ENCODE measurements around the gene ITPA.

The ITPA gene

GRCh38 chr20:3209257-3209945 lies at the start of gene ITPA:
ITPA (plus strand) TSS chr20:3209498; CDS start chr20:3209552, 54 bp downstream.
- DNase-seq (ENCODE audit: extremely low read depth, low read depth) = no peak
- no peak for TF ChIP-seq CTCF (IDR thresholded peaks at IDR 0.05; ENCODE audit: low read depth, low read length, missing control alignments)
- H3K4me3 ChIP-seq (replicated peaks; ENCODE audit: low read depth, low read length) = peak within 1 kb of the TSS; percentile 82

- no peak overlapping the region for H3K4me3 ChIP-seq (replicated peaks; ENCODE audit: low read depth, low read length)
Measured at GRCh38 chr20:3160418-3160817, 48.9 kb upstream of the ITPA start.

GRCh38 chr20:3161316-3162079 lies 47.8 kb upstream of the ITPA start:
- no peak for TF ChIP-seq CTCF (IDR thresholded peaks at IDR 0.05; ENCODE audit: low read depth, low read length, missing control alignments)
- no peak for DNase-seq (ENCODE audit: extremely low read depth, low read depth)
- H3K4me3 ChIP-seq (replicated peaks; ENCODE audit: low read depth, low read length) = no peak overlapping the region

More at GRCh38 chr20:3160418-3160817, 48.9 kb upstream of the ITPA start:
- TF ChIP-seq CTCF (IDR thresholded peaks at IDR 0.05; ENCODE audit: low read depth, low read length, missing control alignments) = no peak
- no peak for DNase-seq (ENCODE audit: extremely low read depth, low read depth)

GRCh38 chr20:3162080-3162611 lies 47.2 kb upstream of the ITPA start:
- H3K4me3 ChIP-seq (replicated peaks; ENCODE audit: low read depth, low read length) = no peak overlapping the region
- no peak for TF ChIP-seq CTCF (IDR thresholded peaks at IDR 0.05; ENCODE audit: low read depth, low read length, missing control alignments)
- no peak for DNase-seq (ENCODE audit: extremely low read depth, low read depth)

DNA sequence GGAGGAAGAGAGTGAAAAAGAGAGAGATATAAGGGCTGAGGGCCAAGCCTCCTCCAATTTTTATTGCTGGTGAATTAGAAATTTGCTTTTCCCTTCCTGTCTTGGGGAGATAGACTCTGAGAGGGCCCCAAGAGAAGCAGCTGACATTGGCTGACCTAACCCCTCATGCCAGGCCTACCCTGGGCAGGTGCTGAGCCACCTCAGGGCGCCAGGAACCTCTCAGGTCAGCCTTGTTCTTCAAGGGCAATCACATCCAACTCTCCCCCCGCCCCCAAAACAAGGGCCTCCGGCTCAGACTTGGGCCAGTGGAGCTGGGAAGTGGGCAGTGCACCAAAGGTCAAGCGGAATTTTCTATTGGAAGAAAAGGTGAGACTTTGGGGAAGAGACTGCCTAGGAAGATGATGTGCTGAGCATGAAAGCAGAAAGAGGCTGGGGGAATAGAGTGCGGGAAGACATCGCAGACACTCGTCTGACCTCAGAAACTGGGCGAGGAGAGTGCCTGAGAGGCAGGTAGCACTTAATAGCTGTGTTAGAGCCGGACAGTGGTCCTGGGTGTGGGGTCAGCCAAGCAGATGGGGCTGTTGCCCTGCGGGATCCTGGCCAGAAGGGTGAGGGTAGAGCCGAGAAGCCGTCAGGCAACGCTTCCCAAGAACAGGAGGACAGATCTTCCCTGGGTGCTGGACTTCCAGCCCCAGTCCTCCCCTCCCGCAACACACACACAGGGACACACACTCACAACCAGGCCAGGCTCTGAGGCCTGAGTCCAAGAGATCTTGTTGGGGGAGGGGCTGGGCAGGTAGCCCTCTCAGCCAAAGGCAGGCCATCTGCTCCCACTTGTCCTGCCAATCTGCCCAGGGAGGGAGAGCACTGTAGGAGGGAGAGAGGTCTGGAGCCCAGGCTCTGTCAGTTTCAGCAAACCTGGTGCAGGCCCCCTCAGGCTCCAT lies 45.9 kb upstream of the ITPA start:
- TF ChIP-seq CTCF (IDR thresholded peaks at IDR 0.05; ENCODE audit: low read depth, low read length, missing control alignments) = no peak
- DNase-seq (ENCODE audit: extremely low read depth, low read depth) = no peak

GRCh38 chr20:3164043-3164762 lies 45.1 kb upstream of the ITPA start:
- DNase-seq (ENCODE audit: extremely low read depth, low read depth) = no peak
- no peak overlapping the region for H3K4me3 ChIP-seq (replicated peaks; ENCODE audit: low read depth, low read length)
- TF ChIP-seq CTCF (IDR thresholded peaks at IDR 0.05; ENCODE audit: low read depth, low read length, missing control alignments) = no peak

More for the DNA sequence above, 45.9 kb upstream of the ITPA start:
- no peak overlapping the region for H3K4me3 ChIP-seq (replicated peaks; ENCODE audit: low read depth, low read length)
